ENCODE results near the gene CEP55.

Gene CEP55

DNA sequence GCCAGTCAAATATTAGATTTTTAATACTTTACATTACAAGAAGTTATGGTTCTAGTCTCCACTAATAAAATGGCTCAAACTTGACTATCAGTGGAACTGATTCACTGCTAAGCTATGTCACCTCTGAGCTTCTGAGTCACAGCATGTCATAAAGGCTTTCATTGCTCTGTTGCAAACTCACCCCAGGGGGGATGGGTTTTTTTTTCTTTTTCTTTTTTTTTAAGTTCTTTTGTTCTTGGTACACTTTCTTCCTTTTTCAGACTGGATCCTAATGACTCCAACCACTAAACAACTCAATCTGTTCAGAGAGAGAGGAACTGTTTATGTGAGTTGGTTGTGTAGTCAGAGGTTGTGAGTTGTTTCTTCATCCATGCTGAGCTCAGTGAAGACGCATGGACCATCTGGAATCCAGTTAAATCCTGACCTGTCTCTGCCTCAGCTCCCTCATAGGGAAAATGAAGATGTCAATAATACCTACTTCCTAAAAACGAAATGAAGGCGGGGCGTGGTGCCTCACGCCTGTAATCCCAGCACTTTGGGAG, 25.2 kb upstream of the CEP55 start:
- DNase-seq = peak; percentile 98

DNA sequence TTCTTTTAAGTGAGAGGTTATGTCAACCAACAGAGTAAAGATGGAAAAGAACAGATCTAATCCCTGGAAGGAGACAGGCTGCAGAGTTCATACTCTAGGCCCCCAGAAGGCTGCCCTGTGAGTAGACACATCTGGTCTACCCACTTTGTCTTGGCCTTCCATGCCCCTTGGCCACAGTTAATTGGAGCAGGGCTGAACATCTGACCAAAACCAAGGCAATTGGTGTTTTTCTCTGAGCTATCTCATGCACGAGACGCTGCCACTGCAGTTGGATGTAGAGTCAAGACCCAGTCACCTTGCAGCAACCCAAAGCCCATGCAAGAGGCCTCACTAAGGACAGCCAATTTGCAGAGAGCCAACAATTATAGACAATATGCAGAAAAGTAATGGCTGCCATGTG, 23.3 kb upstream of the CEP55 start:
- no peak for DNase-seq

DNA sequence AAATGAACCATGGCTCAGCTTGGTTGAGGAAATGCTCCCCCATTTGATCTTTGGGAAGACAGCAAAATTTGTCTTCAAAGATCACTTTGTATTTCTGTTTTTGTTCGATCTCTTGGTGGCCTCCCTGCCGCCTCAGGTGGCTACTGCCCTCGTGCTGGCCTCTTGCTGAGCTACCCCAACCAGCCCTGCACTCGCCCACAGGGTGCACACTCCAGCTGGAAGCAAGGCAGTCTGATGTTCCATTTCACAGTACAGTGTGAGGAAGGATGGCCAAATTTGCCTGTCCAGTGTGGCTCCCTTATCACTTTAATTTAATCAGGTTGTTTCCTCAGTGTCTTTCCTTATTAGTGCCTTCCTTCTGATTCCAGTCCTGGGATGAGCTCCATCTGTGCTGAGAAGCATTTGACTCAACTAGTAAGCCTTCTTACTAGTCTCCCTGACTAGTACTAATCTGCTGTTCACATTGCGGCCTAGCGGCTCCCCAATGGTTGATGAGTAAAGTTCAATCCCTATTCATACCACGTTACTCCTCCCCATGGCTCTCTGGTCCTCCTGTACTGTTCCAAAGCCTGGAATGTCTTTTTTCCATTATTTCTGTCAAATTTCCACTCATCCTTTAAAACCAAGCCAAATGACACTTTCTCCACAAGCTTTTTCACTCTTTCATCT, 22.5 kb upstream of the CEP55 start:
- no peak for DNase-seq

DNA sequence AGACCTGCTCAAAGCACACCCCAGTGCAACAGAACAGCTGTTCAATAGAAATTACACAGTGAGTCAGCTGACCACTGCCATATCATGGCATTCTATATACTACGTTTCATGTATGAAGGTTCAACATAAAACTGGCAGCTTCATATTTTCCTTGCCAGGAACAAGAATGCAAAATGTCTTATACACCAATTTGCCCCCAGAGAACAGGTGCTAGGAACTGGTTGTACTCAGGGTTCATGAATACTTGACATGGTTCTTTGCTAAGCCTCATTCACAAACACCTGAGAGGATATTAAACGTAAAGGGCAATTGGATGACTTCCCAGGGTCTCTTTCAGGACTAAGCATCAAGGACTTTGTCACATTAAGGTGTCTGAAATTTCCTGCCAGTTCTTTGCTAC, 21.2 kb upstream of the CEP55 start:
- DNase-seq = no peak

GRCh38 chr10:93475871-93476270, 20.5 kb upstream of the CEP55 start:
- DNase-seq = peak; percentile 90

GRCh38 chr10:93476756-93477155, 19.7 kb upstream of the CEP55 start:
- DNase-seq = no peak

DNA sequence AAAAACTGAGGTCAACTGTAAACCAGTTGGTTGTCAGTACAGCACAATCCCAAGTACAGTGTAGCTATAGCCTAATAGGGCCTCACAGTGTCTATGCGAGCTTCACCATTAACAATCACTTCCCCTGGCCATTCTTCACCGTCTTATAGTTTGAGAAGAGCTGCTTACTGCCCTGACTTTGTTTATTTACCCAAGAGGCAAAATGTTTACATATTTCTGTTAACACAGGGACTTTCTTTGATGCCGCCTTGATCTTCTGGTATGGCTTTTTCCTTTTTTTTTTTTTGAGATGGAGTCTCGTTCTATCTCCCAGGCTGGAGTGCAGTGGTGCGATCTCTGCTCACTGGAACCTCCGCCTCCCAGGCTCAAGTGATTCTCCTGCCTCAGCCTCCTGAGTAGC, 17.5 kb upstream of the CEP55 start:
- DNase-seq = no peak

GRCh38 chr10:93481637-93482144, 14.7 kb upstream of the CEP55 start:
- DNase-seq = no peak

GRCh38 chr10:93482145-93482834, 14.1 kb upstream of the CEP55 start, which contains the start of gene MYOF:
Gene MYOF (minus strand): TSS chr10:93482334. CDS start chr10:93482194, 140 bp downstream.
- peak; percentile 94 for DNase-seq

- no peak for DNase-seq
Measured at GRCh38 chr10:93485690-93486089, 10.7 kb upstream of the CEP55 start.

DNA sequence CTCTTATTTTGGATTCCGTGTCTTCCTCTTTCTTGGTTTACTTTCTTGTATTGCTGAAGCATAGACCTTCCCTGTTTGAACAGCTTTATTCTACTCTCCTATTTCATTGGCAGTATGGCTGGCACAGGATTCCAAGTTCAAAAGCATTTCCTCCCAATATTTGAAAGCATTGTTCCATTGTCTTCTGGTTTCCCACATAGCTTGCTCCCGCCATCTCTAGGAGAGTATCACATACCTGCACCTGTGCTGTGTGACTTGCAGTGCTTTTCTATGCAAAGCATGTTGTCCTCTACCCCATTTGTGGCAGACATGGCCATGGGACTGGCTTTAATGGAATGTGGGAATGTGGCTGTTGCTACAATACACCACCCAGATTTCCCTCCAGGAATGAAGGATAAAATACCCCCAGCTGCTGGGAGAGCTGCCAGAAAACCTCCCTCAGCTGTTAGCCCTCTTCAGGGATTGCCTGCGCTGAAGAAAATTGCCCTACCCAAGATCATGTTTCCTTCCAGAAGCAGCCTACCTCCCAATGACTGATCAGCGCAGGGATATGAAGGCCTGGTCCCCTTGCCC, 7.4 kb upstream of the CEP55 start:
- DNase-seq = peak; percentile 52

GRCh38 chr10:93491602-93492121, 4.8 kb upstream of the CEP55 start:
- no peak for DNase-seq

DNA sequence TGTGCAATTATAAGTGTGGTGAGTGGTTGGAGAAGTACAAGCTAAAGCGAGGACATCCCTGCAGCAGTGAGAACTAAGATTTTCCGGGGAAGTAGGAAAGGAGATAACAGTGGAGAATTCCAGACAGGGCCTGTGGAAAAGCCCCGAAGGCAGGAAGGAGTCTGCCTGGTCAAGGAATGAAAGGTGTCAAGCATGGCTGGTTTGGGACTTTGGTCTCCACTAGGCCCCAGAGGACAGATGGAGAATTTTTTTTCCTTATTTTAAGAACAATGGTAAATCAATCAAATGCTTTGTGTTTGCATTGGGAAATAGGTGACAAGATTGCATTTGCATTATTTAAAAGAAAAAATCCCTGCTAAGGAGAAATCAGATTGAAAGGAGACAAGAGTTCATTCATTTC, 3.2 kb upstream of the CEP55 start:
- no peak for DNase-seq

GRCh38 chr10:93494494-93494893, 1.9 kb upstream of the CEP55 start:
- no peak for DNase-seq

DNA sequence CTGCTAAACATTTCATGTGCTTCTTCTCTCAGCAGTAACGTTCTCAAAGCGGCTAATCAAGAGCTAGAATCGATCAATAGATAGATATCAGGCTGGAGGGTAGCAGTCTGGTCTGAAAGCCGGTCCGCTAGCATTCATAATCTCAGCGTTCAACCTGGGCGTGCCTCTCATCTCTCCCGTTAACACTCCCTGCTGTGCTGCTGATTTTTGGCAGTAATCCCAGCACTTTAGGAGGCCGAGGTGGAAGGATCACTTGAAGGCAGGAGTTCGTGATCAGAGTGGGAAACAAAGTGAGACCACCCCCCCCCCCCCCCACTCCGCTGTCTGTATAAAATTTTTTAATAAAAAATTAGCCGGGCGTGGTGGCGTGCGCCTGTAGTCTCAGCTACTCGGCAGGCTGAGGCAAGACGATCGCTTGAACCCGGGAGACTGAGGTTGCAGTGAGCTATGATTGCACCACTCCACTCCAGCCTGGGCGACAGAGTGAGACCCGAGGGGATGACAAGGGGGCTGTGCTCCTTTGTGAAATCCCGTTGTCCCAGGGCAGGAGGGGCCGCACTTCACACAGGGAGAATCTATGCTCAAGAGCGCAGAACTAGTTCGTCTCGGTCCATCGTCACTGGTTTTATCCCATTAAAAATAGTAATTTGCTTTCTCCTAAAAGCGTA, 624 bp upstream of the CEP55 start:
- DNase-seq = peak; percentile 68

DNA sequence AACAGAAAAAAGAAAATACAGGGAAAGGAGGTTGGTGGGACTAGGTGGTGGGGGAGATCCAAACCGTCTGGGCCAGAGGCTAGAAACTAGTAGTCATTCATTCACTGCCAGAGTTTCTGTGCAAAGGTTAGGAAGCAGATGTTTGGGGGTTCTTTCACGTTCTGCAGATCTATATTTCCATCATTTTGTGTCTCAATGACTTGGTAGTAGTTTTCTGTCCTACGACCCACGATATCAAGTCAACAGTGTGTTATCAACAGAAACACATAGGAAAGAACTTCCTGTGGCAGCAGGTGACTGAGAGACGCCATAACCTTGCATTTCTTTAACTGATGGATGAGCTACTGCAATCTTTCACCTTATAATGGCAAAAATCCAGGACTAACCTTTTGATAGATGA, 1.8 kb downstream of the CEP55 start:
- no peak for DNase-seq

DNA sequence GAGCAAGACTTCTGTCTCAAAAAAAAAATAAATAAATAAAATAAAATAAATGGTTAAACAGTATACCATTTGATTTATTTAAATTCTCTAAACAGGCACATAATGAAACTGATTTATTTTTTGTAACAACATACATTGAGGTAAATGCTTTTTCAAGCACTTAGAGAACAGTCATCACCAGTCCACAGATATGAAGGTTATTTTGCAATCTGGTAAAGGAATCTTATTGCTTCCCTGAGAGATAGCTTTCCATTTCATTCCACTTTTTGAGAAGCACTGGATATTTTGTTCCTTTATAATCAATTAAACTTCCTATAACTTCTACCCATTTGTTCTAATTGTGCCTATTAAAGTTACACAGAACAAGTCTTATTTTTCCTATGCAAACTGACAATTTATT, 5.2 kb downstream of the CEP55 start:
- no peak for DNase-seq

- DNase-seq = no peak
Measured at GRCh38 chr10:93503075-93503474, 6.7 kb downstream of the CEP55 start.

DNA sequence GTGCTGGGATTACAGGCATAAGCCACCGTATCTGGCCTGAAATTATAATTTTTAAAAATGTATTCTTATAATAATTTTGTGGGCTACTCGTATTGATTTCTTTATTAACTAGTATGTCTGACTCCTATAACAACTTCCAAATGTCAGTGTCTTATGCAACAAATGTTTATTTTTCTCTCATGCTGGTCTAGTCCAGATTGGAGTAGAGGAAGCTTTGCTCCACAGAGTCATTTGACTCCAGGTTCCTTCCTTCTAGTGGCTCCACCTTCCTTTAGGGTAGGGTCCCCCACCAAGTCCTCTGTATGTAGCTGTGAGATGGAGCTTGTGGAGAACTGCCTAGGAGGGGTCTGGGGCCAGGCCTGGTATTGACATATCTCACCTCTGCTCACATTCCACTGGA, 8.7 kb downstream of the CEP55 start:
- DNase-seq = no peak

- no peak for DNase-seq
Measured at GRCh38 chr10:93509816-93510215, 13.4 kb downstream of the CEP55 start.

- DNase-seq = peak; percentile 68
Measured at GRCh38 chr10:93512565-93512964, 16.2 kb downstream of the CEP55 start.

DNA sequence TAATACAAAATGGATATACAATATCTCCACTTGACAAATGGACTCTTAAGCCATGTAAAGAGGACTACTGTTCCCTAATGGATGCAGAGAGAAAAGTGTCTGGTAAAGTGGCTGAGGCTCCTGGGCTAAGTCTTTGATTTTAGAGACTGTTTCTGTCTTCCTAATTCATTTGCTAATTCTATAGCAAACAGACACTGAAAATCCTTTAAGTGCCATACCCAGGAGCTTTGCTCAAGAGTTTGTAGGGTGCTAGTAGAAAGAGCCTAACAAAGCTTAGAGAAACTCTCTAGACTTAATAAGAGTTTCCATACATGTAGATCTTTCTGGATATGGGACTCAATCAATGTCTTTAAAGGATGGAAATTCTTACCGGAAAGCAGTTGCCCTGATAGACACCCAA, 16.7 kb downstream of the CEP55 start:
- no peak for DNase-seq

DNA sequence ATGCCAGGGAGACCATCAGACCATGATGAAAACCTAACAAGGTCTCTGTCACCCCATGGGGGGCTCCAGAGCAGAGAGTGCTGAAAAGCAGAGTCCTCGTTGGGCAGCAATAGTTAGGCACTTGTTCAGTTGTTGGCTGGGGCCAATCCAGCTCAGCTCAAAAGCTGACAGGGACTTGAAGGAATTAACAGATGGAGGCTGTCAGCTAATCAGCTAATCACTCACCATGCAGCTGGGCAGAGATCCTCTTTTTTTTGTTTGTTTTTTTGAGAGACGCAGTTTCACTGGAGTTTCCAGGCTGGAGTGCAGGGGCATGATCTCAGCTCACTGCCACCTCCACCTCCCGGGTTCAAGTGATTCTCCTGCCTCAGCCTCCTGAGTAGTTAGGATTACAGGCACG, 18.1 kb downstream of the CEP55 start:
- DNase-seq = no peak

Measured in fibroblast of skin of right biceps (primary cell).